GM12878 (cell line): ENCODE data around the gene CDYL. TPM values are rescaled to one million over a fixed set of nuclear protein-coding genes. Genes with fewer than 3 reads are reported as not detected.

Source experiments
- ATAC-seq: fragments of 200-7000 bp; cut with Tn5 transposase; 3 replicates; pipeline ENCODE4 v1.9.1; 2020; ENCODE audit warnings: mild to moderate bottlenecking, moderate library complexity
- BruUV-seq: library from RNA; stranded (reverse); fragments of 400-500 nt; replicated peaks from 2 replicates; lab custom pipeline; 2021; lab: Mats Ljungman, UMichigan
- CTCF ChIA-PET: fragments of 300-600 bp; sonication (Branson Sonifier 250); formaldehyde crosslinking; extraction: SDS; loops from one replicate; lab custom pipeline; 2021; ENCODE audit warnings: inconsistent platforms; lab: Yijun Ruan, JAX
- POLR2A ChIA-PET: fragments of 350-600 bp; formaldehyde crosslinking; extraction: SDS; loops from one replicate; lab custom pipeline; 2021; ENCODE audit warnings: inconsistent platforms; lab: Charles Lee
- RAD21 ChIA-PET: fragments of 300-600 bp; sonication (Branson Sonifier 250); formaldehyde crosslinking; loops from one replicate; lab custom pipeline; 2023; ENCODE audit warnings: antibody characterized with exemption; ENCODE audit not compliant: unreplicated experiment; lab: Charles Lee
- SMC1A ChIA-PET: fragments of 300-600 bp; sonication (Branson Sonifier 250); formaldehyde crosslinking; loops from one replicate; lab custom pipeline; 2023; ENCODE audit not compliant: unreplicated experiment, uncharacterized antibody; lab: Charles Lee
- DNase-seq: peaks from one replicate; pipeline ENCODE4 v3.0.0-alpha.2; 2011; ENCODE audit warnings: low read depth, low spot score
- FAIRE-seq: peaks from 3 replicates; lab custom pipeline; 2011; peaks lifted over from hg19 to GRCh38; lab: Jason Lieb, UNC
- H2AFZ ChIP-seq: 2 replicates; pipeline ENCODE4 v1.6.0; 2011; ENCODE audit warnings: low read depth, low read length, control low read depth; ENCODE audit not compliant: control insufficient read depth
- H3K27ac ChIP-seq: 2 replicates; pipeline ENCODE4 v1.5.1; 2011; ENCODE audit warnings: control low read depth; ENCODE audit not compliant: control insufficient read depth, insufficient read depth
- H3K27me3 ChIP-seq, 2 experiments: replicated peaks in 1 of 2; 2 replicates each; pipeline versions ENCODE4 v1.6.0 to v1.6.1; 2011; ENCODE audit warnings: low read length in 1 of 2; ENCODE audit not compliant: control insufficient read depth in 2 of 2, insufficient read depth in 2 of 2
- H3K36me3 ChIP-seq, 2 experiments: 2 replicates each; pipeline ENCODE4 v1.5.1; 2011; ENCODE audit warnings: low read length in 1 of 2; ENCODE audit not compliant: control insufficient read depth in 2 of 2, insufficient read depth in 2 of 2
- H3K4me1 ChIP-seq: 2 replicates; pipeline ENCODE4 v1.6.1; 2011; ENCODE audit warnings: mild to moderate bottlenecking, low read length, moderate library complexity, mixed read lengths; ENCODE audit not compliant: control insufficient read depth, insufficient read depth
- H3K4me2 ChIP-seq: 2 replicates; pipeline ENCODE4 v1.6.0; 2011; ENCODE audit warnings: control low read depth; ENCODE audit not compliant: control insufficient read depth, insufficient read depth
- H3K4me3 ChIP-seq: fragments of 200-600 bp; sonication (generic); 2 replicates; pipeline ENCODE4 v1.5.1; 2016
- H3K79me2 ChIP-seq: 2 replicates; pipeline ENCODE4 v1.6.0; 2011; ENCODE audit warnings: low read length; ENCODE audit not compliant: control insufficient read depth, insufficient read depth
- H3K9ac ChIP-seq: 2 replicates; pipeline ENCODE4 v1.8.0; 2011; ENCODE audit warnings: low read length, control low read depth, mixed read lengths; ENCODE audit not compliant: control insufficient read depth, insufficient read depth
- H3K9me3 ChIP-seq: replicated peaks from 3 replicates; pipeline ENCODE4 v1.5.1; 2011; ENCODE audit warnings: mild to moderate bottlenecking, low read length; ENCODE audit not compliant: control insufficient read depth, insufficient read depth
- H4K20me1 ChIP-seq: 2 replicates; pipeline ENCODE4 v1.6.0; 2011; ENCODE audit not compliant: control insufficient read depth, insufficient read depth
- ASH2L ChIP-seq: fragments of 300-600, 200-600 bp; sonication (generic); IDR thresholded peaks from 2 replicates; pipeline ENCODE4 v1.6.1; 2017; ENCODE audit warnings: low read depth, mild to moderate bottlenecking, borderline replicate concordance
- ATF2 ChIP-seq: IDR thresholded peaks from 2 replicates; pipeline ENCODE4 v1.6.1; 2012; ENCODE audit warnings: low read length, inconsistent platforms
- BRCA1 ChIP-seq: IDR thresholded peaks from 2 replicates; pipeline ENCODE4 v1.6.1; 2011; ENCODE audit warnings: low read depth, low read length, improper control_type of control experiment
- CREB1 ChIP-seq: IDR thresholded peaks from 2 replicates; pipeline ENCODE4 v1.6.1; 2012; ENCODE audit warnings: low read depth, mild to moderate bottlenecking, inconsistent platforms
- HCFC1 ChIP-seq: fragments of 150-350 bp; IDR thresholded peaks from 2 replicates; pipeline ENCODE4 v1.6.1; 2014; ENCODE audit warnings: low read length
- IRF4 ChIP-seq: IDR thresholded peaks from 2 replicates; pipeline ENCODE4 v1.6.1; 2011; ENCODE audit warnings: low read depth, low read length
- JUNB ChIP-seq: IDR thresholded peaks from 2 replicates; pipeline ENCODE4 v1.6.1; 2016; ENCODE audit warnings: antibody characterized with exemption, mild to moderate bottlenecking
- MEF2A ChIP-seq: IDR thresholded peaks from 2 replicates; pipeline ENCODE4 v1.6.1; 2011; ENCODE audit warnings: low read depth, mild to moderate bottlenecking, low read length, moderate library complexity; ENCODE audit not compliant: insufficient read depth
- MYC ChIP-seq: IDR thresholded peaks from 2 replicates; pipeline ENCODE4 v1.6.1; 2011; ENCODE audit warnings: mild to moderate bottlenecking, low read length, moderate library complexity, inconsistent platforms; ENCODE audit not compliant: insufficient read depth, insufficient replicate concordance, insufficient read length, severe bottlenecking
- PBX3 ChIP-seq: IDR thresholded peaks from 2 replicates; pipeline ENCODE4 v1.6.1; 2011; ENCODE audit warnings: mild to moderate bottlenecking, low read depth, low read length, moderate library complexity; ENCODE audit not compliant: insufficient replicate concordance
- POLR2AphosphoS5 ChIP-seq: IDR thresholded peaks from 2 replicates; pipeline ENCODE4 v1.6.1; 2011; ENCODE audit warnings: mild to moderate bottlenecking, low read length, inconsistent platforms
- RFX5 ChIP-seq: IDR thresholded peaks from 2 replicates; pipeline ENCODE4 v1.6.1; 2011; ENCODE audit warnings: low read depth, low read length, improper control_type of control experiment
- WGBS: methylation state at CpG from one replicate; pipeline ENCODE4 v1.1.6; 2016; ENCODE audit warnings: low lambda C conversion rate; ENCODE audit not compliant: insufficient replicate concordance, insufficient coverage; ENCODE audit errors: missing lambda C conversion rate; 5-methylcytosine and 5-hydroxymethylcytosine counted together
- in situ Hi-C: fragments of 300-500 bp; cut with MboI; formaldehyde crosslinking; loops from 9 replicates; pipeline ENCODE4 v1.14.3; 2018; ENCODE audit warnings: mixed read lengths
- intact Hi-C: fragments of 100-400 bp; cut with micrococcal nuclease; formaldehyde crosslinking; loops from one replicate; pipeline ENCODE4 v1.14.2; 2022; ENCODE audit not compliant: unreplicated experiment
- polyA plus RNA-seq, 11 experiments: library from polyadenylated mRNA; depleted of rRNA in 4 of 11; unstranded in 6 of 11; stranded (reverse) in 5 of 11; fragments of >200 nt; fragmentation: Nextera tagmentation in 4 of 11; fragmentation: Illumina TruSeq in 1 of 11; extraction: Ambion mirVana in 4 of 11; extraction: Trizol in 1 of 11; gene quantifications; 1 replicate in 1 of 11; 2 replicates in 10 of 11; pipeline versions ENCODE4 v1.2.1 to v1.2.3, GENCODE V29; 2011 to 2016; ENCODE audit warnings: inconsistent platforms in 2 of 11, missing spikeins in 2 of 11, low read depth in 1 of 11
- total RNA-seq, 4 experiments: library from RNA; depleted of rRNA in 3 of 4; stranded (reverse); fragments of >200 nt in 3 of 4; fragmentation: Illumina TruSeq in 1 of 4; extraction: Trizol in 1 of 4; gene quantifications; 2 replicates each; pipeline versions ENCODE4 v1.2.1 to v1.2.3, GENCODE V29; 2013 to 2021
- TF ChIP-seq, protein P1 (sequence below): fragments of 450-650 bp; IDR thresholded peaks from 2 replicates; pipeline ENCODE4 v1.6.1; 2016; ENCODE audit warnings: mild to moderate bottlenecking
- TF ChIP-seq, protein P2 (sequence below): IDR thresholded peaks from 2 replicates; pipeline ENCODE4 v1.6.1; 2011; ENCODE audit warnings: low read depth, low read length, improper control_type of control experiment, borderline replicate concordance
- TF ChIP-seq, protein P3 (sequence below): fragments of 450-650 bp; IDR thresholded peaks from 2 replicates; pipeline ENCODE4 v1.6.1; 2018; ENCODE audit warnings: mild to moderate bottlenecking, low read depth, moderate library complexity; ENCODE audit not compliant: partially characterized antibody

CDYL gene
- total and polyA plus RNA-seq, 10 of the 15 experiments (the other 5 are each of a cell fraction or from before 2014, with no cell fraction given): 9.3 to 61.2 (median 28.5) TPM

GRCh38 chr6:4941782-4942672 lies 165.8 kb downstream of the CDYL start:
- Histone ChIP-seq H3K79me2 (no peaks in the 10 kb centered on the region; the same call in 1 of the 2 replicates), H3K4me1 (peaks cover 11% of the 10 kb centered on the region), H3K4me2 (peak overlapping the region; percentile 17; the same call in 1 of the 2 replicates), H3K36me3 (peaks cover 24 to 40% of the 10 kb centered on the region in 2 experiments), H3K27me3 (no peaks in the 10 kb centered on the region), H3K27ac (no peak overlapping the region), H3K9me3 (no peaks in the 10 kb centered on the region), H2AFZ (no peak overlapping the region), H4K20me1 (no peaks in the 10 kb centered on the region), H3K9ac (no peak overlapping the region), H3K4me3 (no peak overlapping the region)
- intact Hi-C loops: no loop called here
- ChIA-PET SMC1A (interaction anchor here (0.7 to 1.3 kb wide), 7 partner anchors 9 to 165 kb away, joined by 3 to 4 read pairs (median 3); no protein-coding TSS in a partner anchor), POLR2A (no interaction called here), RAD21 (no interaction called here), CTCF (interaction anchor here (0.5 to 1.3 kb wide), 2 partner anchors 15 to 539 kb away, joined by 3 to 6 read pairs; no protein-coding TSS in a partner anchor)
- peak; percentile 78 for FAIRE-seq
- ATAC-seq: peak; percentile 85
- no TSS peak for BruUV-seq
- DNase-seq: peak; percentile 27
- WGBS: 30% methylated on average over 6 of the region's 6 CpGs
- in situ Hi-C loops: no loop called here
- TF ChIP-seq MYC: no peak
- TF ChIP-seq RFX5: peak; percentile 41; the same call in 1 of the 2 replicates
- TF ChIP-seq, protein P1, sequence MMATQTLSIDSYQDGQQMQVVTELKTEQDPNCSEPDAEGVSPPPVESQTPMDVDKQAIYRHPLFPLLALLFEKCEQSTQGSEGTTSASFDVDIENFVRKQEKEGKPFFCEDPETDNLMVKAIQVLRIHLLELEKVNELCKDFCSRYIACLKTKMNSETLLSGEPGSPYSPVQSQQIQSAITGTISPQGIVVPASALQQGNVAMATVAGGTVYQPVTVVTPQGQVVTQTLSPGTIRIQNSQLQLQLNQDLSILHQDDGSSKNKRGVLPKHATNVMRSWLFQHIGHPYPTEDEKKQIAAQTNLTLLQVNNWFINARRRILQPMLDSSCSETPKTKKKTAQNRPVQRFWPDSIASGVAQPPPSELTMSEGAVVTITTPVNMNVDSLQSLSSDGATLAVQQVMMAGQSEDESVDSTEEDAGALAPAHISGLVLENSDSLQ: peak; percentile 61
- TF ChIP-seq, protein P2, sequence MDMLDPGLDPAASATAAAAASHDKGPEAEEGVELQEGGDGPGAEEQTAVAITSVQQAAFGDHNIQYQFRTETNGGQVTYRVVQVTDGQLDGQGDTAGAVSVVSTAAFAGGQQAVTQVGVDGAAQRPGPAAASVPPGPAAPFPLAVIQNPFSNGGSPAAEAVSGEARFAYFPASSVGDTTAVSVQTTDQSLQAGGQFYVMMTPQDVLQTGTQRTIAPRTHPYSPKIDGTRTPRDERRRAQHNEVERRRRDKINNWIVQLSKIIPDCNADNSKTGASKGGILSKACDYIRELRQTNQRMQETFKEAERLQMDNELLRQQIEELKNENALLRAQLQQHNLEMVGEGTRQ: no peak
- TF ChIP-seq ASH2L: no peak
- TF ChIP-seq BRCA1: no peak
- 0 out of 2 replicates have a peak, but pooled peaks have one; percentile 22 for TF ChIP-seq CREB1
- TF ChIP-seq, protein P3, sequence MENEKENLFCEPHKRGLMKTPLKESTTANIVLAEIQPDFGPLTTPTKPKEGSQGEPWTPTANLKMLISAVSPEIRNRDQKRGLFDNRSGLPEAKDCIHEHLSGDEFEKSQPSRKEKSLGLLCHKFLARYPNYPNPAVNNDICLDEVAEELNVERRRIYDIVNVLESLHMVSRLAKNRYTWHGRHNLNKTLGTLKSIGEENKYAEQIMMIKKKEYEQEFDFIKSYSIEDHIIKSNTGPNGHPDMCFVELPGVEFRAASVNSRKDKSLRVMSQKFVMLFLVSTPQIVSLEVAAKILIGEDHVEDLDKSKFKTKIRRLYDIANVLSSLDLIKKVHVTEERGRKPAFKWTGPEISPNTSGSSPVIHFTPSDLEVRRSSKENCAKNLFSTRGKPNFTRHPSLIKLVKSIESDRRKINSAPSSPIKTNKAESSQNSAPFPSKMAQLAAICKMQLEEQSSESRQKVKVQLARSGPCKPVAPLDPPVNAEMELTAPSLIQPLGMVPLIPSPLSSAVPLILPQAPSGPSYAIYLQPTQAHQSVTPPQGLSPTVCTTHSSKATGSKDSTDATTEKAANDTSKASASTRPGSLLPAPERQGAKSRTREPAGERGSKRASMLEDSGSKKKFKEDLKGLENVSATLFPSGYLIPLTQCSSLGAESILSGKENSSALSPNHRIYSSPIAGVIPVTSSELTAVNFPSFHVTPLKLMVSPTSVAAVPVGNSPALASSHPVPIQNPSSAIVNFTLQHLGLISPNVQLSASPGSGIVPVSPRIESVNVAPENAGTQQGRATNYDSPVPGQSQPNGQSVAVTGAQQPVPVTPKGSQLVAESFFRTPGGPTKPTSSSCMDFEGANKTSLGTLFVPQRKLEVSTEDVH: no peak
- no peak for TF ChIP-seq HCFC1
- peak; percentile 35; the same call in 1 of the 2 replicates for TF ChIP-seq ATF2
- TF ChIP-seq JUNB: peak; percentile 35
- peak; percentile 73 for TF ChIP-seq PBX3
- TF ChIP-seq IRF4: no peak
- TF ChIP-seq MEF2A: no peak
- TF ChIP-seq POLR2AphosphoS5: no peak
